HG02973 (cell line): ENCODE results near the gene CLTCL1.
"Not testable (repeated sequence)": the region's sequence is repeated elsewhere in the genome, so short reads cannot be mapped to it uniquely, and the experiment has no call there.

Source experiments
- ATAC-seq: cut with Tn5 transposase; IDR thresholded peaks from one replicate; pipeline ENCODE4 v1.9.1; 2021; ENCODE audit warnings: moderate library complexity; ENCODE audit not compliant: unreplicated experiment

The CLTCL1 gene

DNA sequence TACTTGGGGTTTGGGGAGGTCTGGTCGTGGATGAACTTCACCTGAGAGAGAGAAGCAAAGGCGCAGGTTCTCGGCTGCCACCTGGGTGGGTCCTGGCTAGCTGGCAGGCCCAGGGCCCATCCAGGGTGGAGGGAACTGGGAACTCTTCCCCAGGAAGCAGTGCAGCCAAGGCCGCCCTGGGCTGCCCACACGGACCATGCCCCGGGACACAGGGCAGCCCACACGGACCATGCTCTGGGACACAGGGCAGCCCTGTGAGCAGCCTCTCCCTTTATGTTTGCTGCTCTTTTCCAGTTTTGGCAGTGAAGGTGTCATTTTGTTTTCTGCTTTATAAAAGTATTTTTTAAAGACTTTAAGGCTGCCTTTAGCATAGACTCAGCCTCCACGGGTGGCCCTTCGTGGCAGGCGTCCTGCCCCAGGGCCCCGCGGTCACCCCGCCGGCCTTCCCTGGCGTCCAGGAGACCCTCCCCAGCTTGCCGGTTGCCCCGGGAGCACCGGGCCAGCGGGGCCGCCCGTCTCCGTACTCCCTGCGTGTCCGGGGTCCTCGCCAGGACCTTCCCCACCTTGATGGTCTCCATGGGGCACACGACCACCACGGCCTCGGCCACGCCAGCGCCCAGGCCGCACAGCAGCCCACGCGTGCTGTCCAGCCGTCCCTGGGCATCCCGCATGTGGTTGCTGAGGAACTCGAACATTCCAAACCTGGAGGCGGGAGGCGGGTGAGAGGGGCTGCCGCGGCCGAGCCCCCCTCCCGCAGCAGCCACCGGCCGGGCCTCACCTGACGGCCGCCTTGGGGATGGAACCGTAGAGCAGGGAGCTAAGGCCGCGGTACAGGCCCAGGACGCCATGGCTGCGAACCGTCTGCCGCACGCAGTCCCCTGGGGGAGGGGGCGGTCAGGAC, 114.1 kb downstream of the CLTCL1 start:
- no peak for ATAC-seq

DNA sequence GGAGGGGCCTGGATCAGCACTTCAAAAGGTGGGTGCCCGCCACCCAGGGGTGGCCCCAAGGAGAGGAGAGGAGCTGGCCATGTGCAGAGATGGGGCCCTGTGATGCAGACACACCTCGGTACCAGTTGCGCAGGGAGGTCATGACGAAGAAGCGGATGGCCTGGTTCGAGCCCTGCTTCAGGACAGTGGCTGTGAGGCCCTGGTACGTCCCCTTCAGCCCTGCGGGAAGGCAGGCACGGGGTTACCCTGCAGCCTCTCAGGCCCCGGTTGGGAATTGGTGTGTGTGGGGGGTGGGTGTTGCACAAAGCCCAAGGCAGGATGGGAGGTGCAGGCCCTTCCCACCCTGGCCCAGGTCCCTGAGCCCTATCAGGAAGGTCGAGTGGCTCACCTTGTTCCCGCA, 114.8 kb downstream of the CLTCL1 start:
- no peak for ATAC-seq

DNA sequence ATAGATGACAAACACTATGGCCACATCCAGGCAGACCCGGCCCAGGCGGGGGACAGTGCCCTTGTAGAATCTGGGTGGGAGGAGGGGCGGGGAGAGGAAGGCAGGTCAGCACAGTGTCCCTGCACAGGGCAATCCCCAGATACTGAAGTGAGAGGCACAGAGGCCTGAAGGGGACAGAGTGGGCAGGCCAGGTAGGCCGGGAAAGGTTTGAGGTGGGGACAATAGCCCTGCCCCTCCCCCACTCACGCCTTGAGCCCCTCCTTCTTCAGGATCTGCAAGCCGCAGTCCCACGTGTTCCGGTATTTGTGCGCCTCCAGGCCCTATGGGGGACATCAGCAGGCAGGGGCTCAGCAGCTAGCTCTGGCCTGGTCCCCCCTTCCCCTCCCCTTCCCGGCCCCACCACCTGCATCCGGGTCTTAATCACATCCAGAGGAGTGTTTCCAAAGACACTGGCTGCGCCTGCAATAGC, 115.3 kb downstream of the CLTCL1 start:
- ATAC-seq, result no peak

DNA sequence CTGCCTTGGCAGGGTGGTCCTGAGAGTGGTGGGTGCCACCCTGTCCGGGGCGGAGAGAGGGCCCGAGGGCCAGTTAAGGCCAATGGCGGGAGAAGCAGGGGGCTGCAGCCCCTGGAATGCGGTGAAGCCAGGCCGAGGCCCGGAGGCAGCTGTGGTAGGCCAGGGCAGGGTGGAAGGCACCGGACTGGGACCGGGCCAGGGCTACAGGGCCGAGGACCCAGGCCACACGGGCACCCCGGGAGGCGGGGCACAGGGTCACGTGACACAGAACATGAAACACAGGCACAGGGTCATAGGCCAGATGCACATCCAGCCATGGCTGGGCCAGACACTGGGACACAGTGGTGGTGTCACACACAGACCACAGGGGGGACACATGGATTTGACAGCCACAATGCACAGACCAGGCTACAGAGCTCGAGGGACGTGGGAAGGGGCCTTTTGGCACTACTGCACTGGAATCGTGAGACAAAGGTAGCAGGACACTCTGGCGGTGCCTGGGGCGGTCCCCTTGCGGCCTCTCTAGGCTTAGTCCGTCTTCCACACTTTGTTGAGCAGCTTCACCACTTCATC, 115.8 kb downstream of the CLTCL1 start:
- no peak for ATAC-seq

DNA sequence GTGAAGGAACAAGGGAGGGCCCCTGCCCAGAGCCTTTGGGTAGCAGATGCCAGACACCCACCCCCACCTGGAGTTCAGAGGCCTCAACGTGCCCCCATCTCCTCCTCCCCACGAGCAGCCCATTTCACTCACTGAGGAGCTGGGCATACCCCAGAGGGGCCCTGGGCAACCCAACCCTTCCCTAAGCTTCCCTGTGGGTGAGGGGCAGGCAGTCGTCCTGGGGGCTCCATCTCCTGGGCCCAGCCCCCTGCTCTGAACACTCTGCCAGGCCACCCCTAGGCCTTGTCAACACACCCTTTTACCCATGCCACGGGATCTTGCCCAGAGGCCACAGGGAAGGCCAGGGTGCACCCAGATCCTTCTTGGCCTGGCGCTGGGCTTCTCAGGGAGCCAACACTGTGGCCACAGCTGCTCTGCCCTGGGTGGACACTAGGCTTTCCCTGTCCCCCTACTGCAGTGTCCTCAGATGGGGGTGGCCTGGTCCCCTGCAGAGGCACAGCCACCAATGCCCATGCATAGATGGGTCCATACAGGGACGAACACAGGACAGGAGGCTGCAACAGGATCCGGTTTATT, 116.4 kb downstream of the CLTCL1 start:
- no peak for ATAC-seq

DNA sequence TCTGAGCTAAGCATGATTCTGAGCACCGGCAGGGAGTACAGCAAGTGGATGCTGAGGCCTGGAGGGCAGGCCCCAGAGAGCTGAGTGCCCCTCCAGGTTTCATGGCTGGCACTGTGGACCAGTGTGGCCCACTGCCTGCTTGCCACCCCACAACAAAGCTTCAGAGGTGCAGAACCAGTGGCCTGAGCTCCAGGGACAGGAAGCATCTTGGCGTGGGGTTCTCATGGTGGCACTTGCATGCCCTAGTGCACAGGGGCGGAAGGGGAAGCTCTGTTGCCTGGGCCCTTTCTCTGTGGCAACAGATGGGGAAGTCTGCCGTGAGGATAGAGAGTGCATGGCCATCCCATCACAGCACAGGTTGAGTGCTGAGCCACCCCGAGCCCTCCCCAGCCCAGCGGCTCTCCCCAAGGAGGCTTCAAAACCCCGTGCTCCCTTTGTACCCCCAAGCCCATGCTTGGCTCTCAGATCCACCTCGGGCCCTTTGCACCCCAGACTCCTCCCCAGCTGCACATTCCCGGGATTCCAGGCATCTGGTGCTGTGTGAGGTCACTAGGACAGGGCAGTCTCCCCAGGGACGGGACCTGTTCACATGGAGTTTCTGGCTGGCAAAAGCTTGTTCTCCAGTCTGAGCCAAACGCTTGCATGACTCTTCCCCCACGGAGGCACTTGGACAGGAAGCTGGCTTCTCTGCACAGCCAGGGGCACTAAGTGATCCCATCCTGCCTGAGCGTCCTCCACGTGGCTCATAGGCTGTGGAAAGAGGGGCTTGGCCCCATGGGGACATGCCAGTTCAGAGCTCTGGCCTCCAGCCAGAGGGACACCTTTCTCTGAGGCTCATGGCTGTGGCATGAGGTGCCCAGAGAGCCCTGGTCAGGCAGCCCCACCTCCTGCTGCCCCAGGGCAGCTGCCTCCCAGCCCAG, 117.2 kb downstream of the CLTCL1 start:
- no peak for ATAC-seq

DNA sequence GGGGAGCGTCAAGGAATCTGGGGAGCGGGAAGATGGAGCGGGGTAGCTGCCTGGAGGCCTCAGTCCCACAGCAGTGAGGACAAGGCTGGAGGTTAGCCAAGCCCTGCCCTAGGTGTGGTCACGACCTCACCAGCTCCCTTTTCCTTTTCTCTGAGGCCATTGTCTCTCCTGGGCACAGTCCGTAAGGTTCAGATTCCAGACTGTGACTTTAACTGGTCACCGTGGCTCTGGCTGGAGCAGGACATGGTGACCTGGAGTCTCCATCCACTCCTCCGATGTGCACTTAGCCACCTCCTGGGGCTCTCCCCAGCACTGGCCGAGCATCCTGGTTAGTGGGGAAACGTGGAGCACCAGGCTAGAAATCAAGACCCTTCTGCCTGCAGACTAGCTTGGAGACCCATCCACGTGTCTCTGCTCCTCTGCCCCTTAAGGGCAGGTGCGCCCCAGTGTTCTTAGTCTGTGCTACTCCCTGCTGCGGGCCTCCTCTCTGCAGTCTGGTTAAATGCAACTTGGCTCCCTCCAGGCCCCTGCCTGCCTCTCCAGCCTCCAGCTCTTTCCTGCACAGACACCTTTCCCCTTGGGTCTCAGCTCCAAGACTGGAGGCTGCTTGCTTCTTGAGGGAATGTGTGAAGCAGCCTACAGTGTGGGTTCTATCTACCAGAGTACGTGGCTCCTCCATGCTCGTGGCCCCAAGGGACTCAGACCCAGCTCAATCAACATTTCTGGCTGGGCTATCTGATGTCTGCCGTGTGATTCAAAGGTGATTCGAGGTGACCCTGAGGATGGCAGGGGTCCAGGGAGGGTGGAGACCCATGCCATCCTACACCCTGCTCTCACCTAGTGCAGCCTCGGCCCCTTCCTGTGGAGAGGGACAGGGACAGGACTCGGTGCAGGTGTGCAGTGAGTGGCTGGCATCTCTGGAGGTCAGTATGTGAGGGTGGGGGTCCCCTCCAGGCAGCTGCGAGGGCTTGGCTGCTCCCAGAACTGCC, 118.2 kb downstream of the CLTCL1 start:
- ATAC-seq, result no peak

DNA sequence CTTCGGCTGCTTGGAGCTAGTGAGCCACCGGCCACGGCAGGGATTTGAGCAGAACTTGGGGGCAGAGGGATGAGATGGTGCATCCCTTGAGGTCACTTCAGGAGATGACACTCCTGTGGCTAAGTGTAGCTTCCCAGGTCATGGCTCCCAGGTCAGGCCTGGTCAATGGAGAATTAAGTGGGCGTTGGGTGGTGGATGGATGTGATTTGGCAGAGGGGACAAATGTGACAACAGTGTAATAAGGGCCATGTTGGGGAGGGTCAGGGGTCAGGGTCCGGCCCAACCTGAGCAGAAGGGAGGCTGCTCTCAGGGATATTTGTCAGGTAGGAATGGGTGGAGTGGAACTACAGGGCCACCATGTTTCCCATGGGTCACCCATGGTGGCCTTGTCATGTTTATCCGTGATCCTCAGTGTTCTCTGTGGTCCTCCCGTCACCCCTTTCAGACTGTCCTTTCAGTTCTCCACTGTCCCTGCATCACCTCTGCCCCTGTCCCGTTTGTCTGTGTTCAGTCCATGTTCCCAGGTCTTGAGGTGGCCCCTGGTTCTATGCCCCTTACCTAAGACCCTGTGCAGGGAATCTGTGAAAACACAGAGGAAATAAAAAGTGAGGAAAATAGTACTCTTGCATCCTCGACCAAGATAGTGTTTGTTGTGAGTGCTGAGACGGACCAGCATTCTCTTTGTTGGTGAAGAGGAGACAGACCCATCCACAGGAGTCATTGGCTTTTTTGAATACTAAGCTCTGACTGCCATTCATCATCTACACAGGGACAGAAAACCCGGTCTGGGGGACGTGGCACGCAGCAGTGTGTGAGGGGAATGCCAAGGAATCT, 119.1 kb downstream of the CLTCL1 start:
- no peak for ATAC-seq

DNA sequence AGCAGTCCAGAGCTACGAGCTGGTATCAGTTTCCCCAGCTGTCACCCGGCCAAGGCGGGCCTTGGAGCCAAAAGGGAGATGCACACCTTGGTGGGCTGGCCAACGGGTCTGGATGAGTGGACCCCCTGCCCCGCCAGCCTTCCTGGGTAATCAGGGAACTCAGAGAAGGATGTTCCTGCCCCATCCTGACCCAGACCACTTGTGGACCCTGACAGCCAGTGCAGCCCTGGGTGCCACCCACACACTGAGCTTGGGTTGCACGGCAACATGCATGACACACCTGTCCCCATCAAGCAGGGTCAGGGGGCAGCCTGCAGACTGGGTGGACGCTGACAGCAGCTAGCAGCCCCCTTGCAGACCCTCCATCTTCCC, 121.6 kb downstream of the CLTCL1 start:
- no peak for ATAC-seq

DNA sequence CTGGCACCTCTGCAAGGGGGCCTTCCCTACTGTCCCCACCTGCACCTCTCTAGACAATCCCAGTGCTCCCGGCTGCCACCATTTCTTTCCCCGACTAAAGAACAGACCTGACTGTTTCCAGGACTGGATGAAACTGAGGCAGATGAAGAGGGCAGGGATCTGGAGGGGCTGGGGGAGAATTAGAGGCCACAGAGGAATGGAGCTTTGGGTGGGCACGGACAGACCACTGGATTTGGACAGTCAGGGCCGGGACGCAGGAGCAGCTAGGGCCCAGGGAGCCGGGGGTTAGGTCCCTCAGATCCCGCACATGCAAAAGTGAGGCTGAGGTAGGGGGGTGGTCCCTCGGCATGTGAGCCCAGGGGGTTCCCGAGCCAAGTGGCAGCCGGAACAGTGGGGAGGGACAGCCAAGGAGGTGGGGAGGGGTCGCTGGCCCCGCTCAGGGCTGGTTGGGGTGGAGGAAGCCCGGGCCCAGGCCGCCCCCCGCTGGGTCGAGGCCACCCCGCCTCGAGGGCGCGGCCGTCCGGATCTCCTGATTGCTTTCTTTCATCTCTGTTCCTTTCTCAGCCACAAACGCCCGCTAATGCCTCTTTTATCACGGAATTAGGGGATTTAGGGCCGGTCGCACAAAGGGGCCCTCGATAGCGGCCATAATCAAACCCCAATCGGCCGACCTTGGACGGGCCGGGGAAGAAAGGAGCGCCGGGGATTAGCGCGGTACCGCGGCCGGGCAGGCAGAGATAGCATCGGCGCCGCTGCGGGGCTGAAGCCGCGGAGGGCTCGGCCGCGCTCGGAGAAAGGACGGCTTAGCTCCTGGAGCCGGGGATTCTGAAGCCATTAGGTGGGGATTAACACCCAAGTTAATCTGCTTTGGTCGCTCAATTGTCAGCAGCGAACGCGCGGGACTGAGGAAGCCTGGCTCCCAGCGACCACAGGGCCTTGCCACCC, 122.2 kb downstream of the CLTCL1 start:
- no peak for ATAC-seq

DNA sequence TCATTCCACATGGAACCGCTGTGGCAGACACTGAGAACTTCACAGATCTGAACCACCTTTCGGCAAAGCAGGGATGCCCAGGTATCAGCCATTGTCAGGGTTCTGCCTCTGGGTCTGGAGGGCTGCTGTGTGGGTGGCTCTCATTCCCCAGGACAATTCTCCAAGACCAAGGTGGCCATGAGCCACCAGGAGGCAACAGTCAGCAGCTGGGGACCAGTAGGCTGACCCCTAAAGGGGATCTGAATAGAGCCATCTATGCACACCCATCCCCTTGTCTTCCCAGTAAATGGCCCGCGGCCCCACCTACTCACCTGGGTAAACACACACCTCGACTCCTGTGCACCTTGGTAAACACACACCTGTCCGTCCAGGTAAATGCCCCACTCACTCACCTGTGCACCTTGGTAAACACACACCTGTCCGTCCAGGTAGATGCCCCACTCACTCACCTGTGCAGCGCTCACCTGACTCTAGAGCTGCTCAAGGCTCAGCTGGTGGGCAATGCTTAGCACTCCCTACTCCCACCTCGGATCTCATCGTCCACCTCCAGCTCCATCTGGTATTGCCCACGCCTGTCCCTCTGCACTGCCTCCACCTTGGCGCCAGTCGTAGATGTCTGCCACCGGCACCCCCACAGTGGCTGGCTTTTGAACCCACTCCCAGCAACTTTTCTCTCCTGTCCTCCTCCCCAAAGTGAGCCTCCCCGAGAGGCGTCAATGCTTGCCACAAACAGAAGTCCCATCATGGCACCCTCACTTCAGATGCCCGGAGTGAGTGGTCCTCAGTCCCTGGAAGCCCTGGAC, 123.2 kb downstream of the CLTCL1 start:
- ATAC-seq, result no peak

DNA sequence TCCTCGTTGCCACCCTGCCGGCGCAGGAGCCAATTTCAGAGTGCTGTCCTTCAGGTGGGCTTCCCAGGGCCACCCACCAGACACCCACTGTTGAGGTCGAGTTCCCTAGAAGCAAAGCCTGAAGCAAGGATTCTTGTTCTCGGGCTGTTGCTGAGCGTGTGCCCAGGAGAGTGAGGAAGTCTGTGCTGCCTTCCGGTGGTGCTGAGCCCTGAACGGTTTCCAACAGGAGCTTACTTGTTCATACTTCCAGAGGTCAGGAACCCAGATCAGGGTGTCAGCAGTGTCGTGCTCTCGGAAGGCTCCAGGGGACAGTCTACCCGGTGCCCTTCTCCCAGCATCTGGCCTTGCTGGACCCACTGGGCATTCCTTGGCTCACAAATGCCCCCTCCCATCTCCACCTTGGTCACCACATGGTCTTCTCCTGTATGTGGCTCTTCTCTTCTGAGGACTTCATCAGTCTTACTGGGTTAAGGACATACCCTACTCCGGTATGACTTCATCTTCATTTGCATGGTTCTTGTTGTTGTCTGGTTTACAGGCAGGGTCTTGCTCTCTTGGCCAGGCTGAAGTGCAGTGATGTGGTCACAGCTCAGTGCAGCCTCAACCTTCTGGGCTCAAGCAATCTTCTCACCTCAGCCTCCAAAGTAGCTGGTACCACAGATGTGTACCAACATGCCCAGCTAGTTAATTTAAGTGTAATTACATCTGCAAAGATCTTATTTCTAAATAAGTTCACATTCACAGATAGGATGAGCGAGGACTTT, 124.2 kb downstream of the CLTCL1 start:
- ATAC-seq, result no peak

DNA sequence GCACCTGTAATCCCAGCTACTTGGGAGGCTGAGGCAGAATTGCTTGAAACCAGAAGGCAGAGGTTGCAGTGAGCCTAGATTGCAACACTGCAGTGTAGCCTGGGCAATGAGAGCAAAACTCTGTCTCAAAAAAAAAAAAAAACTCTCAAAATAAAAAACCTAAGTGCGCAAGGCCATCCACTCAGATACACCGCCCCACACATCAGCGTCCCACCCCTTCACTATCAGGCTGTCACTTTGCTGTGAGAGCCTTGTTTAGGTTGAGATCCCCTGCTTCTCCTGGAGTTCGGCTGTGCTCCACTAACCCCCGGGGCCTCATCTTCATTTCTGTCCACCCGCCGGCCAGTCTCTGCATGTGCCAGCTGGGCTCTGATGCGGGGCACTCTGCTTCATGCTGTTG, 125.1 kb downstream of the CLTCL1 start:
- no peak for ATAC-seq

DNA sequence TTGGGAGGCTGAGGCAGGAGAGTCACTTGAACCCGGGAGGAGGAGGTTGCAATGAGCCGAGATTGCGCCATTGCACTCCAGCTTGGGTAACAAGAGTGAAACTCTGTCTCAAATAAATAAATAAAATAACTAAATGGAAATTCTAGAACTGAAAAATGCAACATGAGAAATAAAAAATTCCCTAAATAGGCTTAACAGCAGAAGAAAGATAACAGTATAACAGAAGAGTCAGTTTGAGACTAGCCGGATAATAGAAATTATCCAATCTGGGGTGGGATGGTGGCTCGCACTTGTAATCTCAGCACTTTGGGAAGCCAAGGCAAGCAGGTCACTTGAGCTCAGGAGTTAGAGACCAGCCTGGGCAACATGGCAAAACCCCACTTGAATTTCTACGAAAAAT, 127.1 kb downstream of the CLTCL1 start:
- no peak for ATAC-seq

DNA sequence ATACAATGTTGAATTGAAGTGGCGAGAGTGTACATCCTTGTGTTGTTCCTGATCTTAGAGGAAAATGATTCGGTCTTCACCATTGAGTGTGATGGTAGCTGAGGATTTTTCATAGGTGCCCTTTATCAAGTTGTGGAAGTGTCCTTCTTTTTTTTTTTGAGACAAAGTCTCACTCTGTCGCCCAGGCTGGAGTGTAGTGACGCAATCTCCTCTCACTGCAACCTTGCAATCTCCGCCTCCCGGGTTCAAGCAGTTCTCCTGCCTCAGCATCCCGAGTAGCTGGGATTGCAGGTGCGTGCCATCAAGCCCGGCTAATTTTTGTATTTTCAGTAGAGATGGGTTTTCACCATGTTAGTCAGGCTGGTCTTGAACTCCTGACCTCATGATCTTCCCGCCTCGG, 132.9 kb downstream of the CLTCL1 start:
- ATAC-seq, result not testable (repeated sequence)

DNA sequence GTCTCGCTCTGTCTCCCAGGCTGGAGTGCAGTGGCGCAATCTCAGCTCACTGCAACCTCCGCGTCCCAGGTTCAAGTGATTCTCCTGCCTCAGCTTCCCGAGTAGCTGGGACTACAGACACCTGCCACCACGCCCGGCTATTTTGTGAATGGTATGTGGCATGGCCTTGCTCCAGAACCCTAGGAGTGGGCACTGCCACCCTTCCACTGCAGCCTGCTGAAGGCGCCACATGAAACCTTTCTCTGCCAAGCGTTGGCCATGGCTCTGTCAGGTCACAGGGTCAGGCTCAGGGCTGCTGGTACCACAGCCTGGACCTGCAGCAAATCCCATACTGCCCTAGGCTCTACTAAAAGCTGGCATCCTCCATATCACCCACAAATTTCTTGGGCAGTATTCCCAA, 135.4 kb downstream of the CLTCL1 start:
- not testable (repeated sequence) for ATAC-seq
